GM12878 (cell line): ENCODE results near the gene TLE3. TPM values are rescaled to one million over a fixed set of nuclear protein-coding genes. Genes with fewer than 3 reads are reported as not detected.

ENCODE experiments used
- ATAC-seq: fragments of 200-7000 bp; cut with Tn5 transposase; 3 replicates; pipeline ENCODE4 v1.9.1; 2020; ENCODE audit warnings: mild to moderate bottlenecking, moderate library complexity
- BruUV-seq: library from RNA; stranded (reverse); fragments of 400-500 nt; replicated peaks from 2 replicates; lab custom pipeline; 2021; lab: Mats Ljungman, UMichigan
- CTCF ChIA-PET: fragments of 300-600 bp; sonication (Branson Sonifier 250); formaldehyde crosslinking; extraction: SDS; loops from one replicate; lab custom pipeline; 2021; ENCODE audit warnings: inconsistent platforms; lab: Yijun Ruan, JAX
- POLR2A ChIA-PET: fragments of 350-600 bp; formaldehyde crosslinking; extraction: SDS; loops from one replicate; lab custom pipeline; 2021; ENCODE audit warnings: inconsistent platforms; lab: Charles Lee
- RAD21 ChIA-PET: fragments of 300-600 bp; sonication (Branson Sonifier 250); formaldehyde crosslinking; loops from one replicate; lab custom pipeline; 2023; ENCODE audit warnings: antibody characterized with exemption; ENCODE audit not compliant: unreplicated experiment; lab: Charles Lee
- SMC1A ChIA-PET: fragments of 300-600 bp; sonication (Branson Sonifier 250); formaldehyde crosslinking; loops from one replicate; lab custom pipeline; 2023; ENCODE audit not compliant: unreplicated experiment, uncharacterized antibody; lab: Charles Lee
- DNase-seq: peaks from one replicate; pipeline ENCODE4 v3.0.0-alpha.2; 2011; ENCODE audit warnings: low read depth, low spot score
- FAIRE-seq: peaks from 3 replicates; lab custom pipeline; 2011; peaks lifted over from hg19 to GRCh38; lab: Jason Lieb, UNC
- H2AFZ ChIP-seq: 2 replicates; pipeline ENCODE4 v1.6.0; 2011; ENCODE audit warnings: low read depth, low read length, control low read depth; ENCODE audit not compliant: control insufficient read depth
- H3K27ac ChIP-seq: 2 replicates; pipeline ENCODE4 v1.5.1; 2011; ENCODE audit warnings: control low read depth; ENCODE audit not compliant: control insufficient read depth, insufficient read depth
- H3K27me3 ChIP-seq, 2 experiments: replicated peaks in 1 of 2; 2 replicates each; pipeline versions ENCODE4 v1.6.0 to v1.6.1; 2011; ENCODE audit warnings: low read length in 1 of 2; ENCODE audit not compliant: control insufficient read depth in 2 of 2, insufficient read depth in 2 of 2
- H3K36me3 ChIP-seq, 2 experiments: 2 replicates each; pipeline ENCODE4 v1.5.1; 2011; ENCODE audit warnings: low read length in 1 of 2; ENCODE audit not compliant: control insufficient read depth in 2 of 2, insufficient read depth in 2 of 2
- H3K4me1 ChIP-seq: 2 replicates; pipeline ENCODE4 v1.6.1; 2011; ENCODE audit warnings: mild to moderate bottlenecking, low read length, moderate library complexity, mixed read lengths; ENCODE audit not compliant: control insufficient read depth, insufficient read depth
- H3K4me2 ChIP-seq: 2 replicates; pipeline ENCODE4 v1.6.0; 2011; ENCODE audit warnings: control low read depth; ENCODE audit not compliant: control insufficient read depth, insufficient read depth
- H3K4me3 ChIP-seq: fragments of 200-600 bp; sonication (generic); 2 replicates; pipeline ENCODE4 v1.5.1; 2016
- H3K79me2 ChIP-seq: 2 replicates; pipeline ENCODE4 v1.6.0; 2011; ENCODE audit warnings: low read length; ENCODE audit not compliant: control insufficient read depth, insufficient read depth
- H3K9ac ChIP-seq: 2 replicates; pipeline ENCODE4 v1.8.0; 2011; ENCODE audit warnings: low read length, control low read depth, mixed read lengths; ENCODE audit not compliant: control insufficient read depth, insufficient read depth
- H3K9me3 ChIP-seq: replicated peaks from 3 replicates; pipeline ENCODE4 v1.5.1; 2011; ENCODE audit warnings: mild to moderate bottlenecking, low read length; ENCODE audit not compliant: control insufficient read depth, insufficient read depth
- H4K20me1 ChIP-seq: 2 replicates; pipeline ENCODE4 v1.6.0; 2011; ENCODE audit not compliant: control insufficient read depth, insufficient read depth
- BCL11A ChIP-seq: IDR thresholded peaks from 2 replicates; pipeline ENCODE4 v1.6.1; 2011; ENCODE audit warnings: low read depth, low read length
- DPF2 ChIP-seq: fragments of 450-650 bp; IDR thresholded peaks from 2 replicates; pipeline ENCODE4 v1.6.1; 2017; ENCODE audit warnings: mild to moderate bottlenecking
- FOXM1 ChIP-seq: IDR thresholded peaks from 2 replicates; pipeline ENCODE4 v1.6.1; 2012; ENCODE audit warnings: low read depth, mild to moderate bottlenecking, inconsistent platforms, low read length, moderate library complexity
- HDGF ChIP-seq: fragments of 450-650 bp; IDR thresholded peaks from 2 replicates; pipeline ENCODE4 v1.6.1; 2016; ENCODE audit warnings: antibody characterized with exemption
- POLR2A ChIP-seq: IDR thresholded peaks from 2 replicates; pipeline ENCODE4 v1.6.1; 2011; ENCODE audit warnings: low read depth, mild to moderate bottlenecking, low read length
- RELA ChIP-seq: fragments of 450-650 bp; IDR thresholded peaks from 2 replicates; pipeline ENCODE4 v1.8.0; 2014; ENCODE audit warnings: borderline replicate concordance; ENCODE audit not compliant: partially characterized antibody
- SREBF2 ChIP-seq: IDR thresholded peaks from 2 replicates; pipeline ENCODE4 v1.6.1; 2012; ENCODE audit warnings: mild to moderate bottlenecking, low read length
- STAT1 ChIP-seq: fragments of 450-650 bp; conservative IDR thresholded peaks from 2 replicates; pipeline ENCODE4 v1.6.1; 2014; ENCODE audit warnings: antibody characterized with exemption, mild to moderate bottlenecking
- TCF3 ChIP-seq: IDR thresholded peaks from 2 replicates; pipeline ENCODE4 v1.6.1; 2012; ENCODE audit warnings: low read depth, mild to moderate bottlenecking, low read length, borderline replicate concordance; ENCODE audit not compliant: insufficient read depth
- ZNF622 ChIP-seq: fragments of 450-650 bp; IDR thresholded peaks from 2 replicates; pipeline ENCODE4 v1.6.1; 2017; ENCODE audit warnings: mild to moderate bottlenecking, inconsistent platforms
- WGBS: methylation state at CpG from one replicate; pipeline ENCODE4 v1.1.6; 2016; ENCODE audit warnings: low lambda C conversion rate; ENCODE audit not compliant: insufficient replicate concordance, insufficient coverage; ENCODE audit errors: missing lambda C conversion rate; 5-methylcytosine and 5-hydroxymethylcytosine counted together
- in situ Hi-C: fragments of 300-500 bp; cut with MboI; formaldehyde crosslinking; loops from 9 replicates; pipeline ENCODE4 v1.14.3; 2018; ENCODE audit warnings: mixed read lengths
- intact Hi-C: fragments of 100-400 bp; cut with micrococcal nuclease; formaldehyde crosslinking; loops from one replicate; pipeline ENCODE4 v1.14.2; 2022; ENCODE audit not compliant: unreplicated experiment
- polyA plus RNA-seq, 11 experiments: library from polyadenylated mRNA; depleted of rRNA in 4 of 11; unstranded in 6 of 11; stranded (reverse) in 5 of 11; fragments of >200 nt; fragmentation: Nextera tagmentation in 4 of 11; fragmentation: Illumina TruSeq in 1 of 11; extraction: Ambion mirVana in 4 of 11; extraction: Trizol in 1 of 11; gene quantifications; 1 replicate in 1 of 11; 2 replicates in 10 of 11; pipeline versions ENCODE4 v1.2.1 to v1.2.3, GENCODE V29; 2011 to 2016; ENCODE audit warnings: inconsistent platforms in 2 of 11, missing spikeins in 2 of 11, low read depth in 1 of 11
- total RNA-seq, 4 experiments: library from RNA; depleted of rRNA in 3 of 4; stranded (reverse); fragments of >200 nt in 3 of 4; fragmentation: Illumina TruSeq in 1 of 4; extraction: Trizol in 1 of 4; gene quantifications; 2 replicates each; pipeline versions ENCODE4 v1.2.1 to v1.2.3, GENCODE V29; 2013 to 2021
- TF ChIP-seq, protein P1 (sequence below): fragments of 450-650 bp; IDR thresholded peaks from 2 replicates; pipeline ENCODE4 v1.6.1; 2018; ENCODE audit warnings: mild to moderate bottlenecking, low read depth, moderate library complexity; ENCODE audit not compliant: partially characterized antibody
- TF ChIP-seq, protein P2 (sequence below): fragments of 450-650 bp; IDR thresholded peaks from 2 replicates; pipeline ENCODE4 v1.6.1; 2014; ENCODE audit warnings: mild to moderate bottlenecking
- TF ChIP-seq, protein P3 (sequence below): fragments of 450-650 bp; IDR thresholded peaks from 2 replicates; pipeline ENCODE4 v1.6.1; 2017; ENCODE audit warnings: antibody characterized with exemption, mild to moderate bottlenecking, moderate library complexity
- TF ChIP-seq, protein P4 (sequence below): IDR thresholded peaks from 2 replicates; pipeline ENCODE4 v1.6.1; 2011; ENCODE audit warnings: low read depth, low read length, improper control_type of control experiment, borderline replicate concordance

TLE3 gene
- total and polyA plus RNA-seq, 10 of the 15 experiments (the other 5 are each of a cell fraction or from before 2014, with no cell fraction given): 1.2 to 65.5 (median 9.7) TPM

DNA sequence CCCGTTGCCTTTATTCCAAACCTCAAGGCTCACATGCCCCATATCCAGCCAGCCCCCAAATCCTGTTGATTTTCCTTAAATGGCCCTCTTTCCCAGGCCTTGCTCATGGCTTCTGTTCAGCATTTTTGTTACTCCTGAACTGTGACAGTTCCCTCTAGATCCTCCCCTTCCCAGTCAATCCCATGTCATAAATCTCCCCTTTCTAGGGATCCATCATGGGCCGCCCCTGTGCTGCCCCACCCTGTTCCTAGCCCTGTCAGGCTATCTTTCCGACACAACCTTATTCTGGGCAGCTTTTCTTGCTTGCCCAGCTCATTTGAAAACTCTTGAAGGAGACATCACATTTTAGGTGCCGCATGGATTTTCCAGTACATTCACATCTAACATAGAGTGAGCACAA lies 84.8 kb downstream of the TLE3 start (continued):
- TF ChIP-seq, protein P1, sequence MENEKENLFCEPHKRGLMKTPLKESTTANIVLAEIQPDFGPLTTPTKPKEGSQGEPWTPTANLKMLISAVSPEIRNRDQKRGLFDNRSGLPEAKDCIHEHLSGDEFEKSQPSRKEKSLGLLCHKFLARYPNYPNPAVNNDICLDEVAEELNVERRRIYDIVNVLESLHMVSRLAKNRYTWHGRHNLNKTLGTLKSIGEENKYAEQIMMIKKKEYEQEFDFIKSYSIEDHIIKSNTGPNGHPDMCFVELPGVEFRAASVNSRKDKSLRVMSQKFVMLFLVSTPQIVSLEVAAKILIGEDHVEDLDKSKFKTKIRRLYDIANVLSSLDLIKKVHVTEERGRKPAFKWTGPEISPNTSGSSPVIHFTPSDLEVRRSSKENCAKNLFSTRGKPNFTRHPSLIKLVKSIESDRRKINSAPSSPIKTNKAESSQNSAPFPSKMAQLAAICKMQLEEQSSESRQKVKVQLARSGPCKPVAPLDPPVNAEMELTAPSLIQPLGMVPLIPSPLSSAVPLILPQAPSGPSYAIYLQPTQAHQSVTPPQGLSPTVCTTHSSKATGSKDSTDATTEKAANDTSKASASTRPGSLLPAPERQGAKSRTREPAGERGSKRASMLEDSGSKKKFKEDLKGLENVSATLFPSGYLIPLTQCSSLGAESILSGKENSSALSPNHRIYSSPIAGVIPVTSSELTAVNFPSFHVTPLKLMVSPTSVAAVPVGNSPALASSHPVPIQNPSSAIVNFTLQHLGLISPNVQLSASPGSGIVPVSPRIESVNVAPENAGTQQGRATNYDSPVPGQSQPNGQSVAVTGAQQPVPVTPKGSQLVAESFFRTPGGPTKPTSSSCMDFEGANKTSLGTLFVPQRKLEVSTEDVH: no peak
- TF ChIP-seq, protein P2, sequence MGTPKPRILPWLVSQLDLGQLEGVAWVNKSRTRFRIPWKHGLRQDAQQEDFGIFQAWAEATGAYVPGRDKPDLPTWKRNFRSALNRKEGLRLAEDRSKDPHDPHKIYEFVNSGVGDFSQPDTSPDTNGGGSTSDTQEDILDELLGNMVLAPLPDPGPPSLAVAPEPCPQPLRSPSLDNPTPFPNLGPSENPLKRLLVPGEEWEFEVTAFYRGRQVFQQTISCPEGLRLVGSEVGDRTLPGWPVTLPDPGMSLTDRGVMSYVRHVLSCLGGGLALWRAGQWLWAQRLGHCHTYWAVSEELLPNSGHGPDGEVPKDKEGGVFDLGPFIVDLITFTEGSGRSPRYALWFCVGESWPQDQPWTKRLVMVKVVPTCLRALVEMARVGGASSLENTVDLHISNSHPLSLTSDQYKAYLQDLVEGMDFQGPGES: no peak

DNA sequence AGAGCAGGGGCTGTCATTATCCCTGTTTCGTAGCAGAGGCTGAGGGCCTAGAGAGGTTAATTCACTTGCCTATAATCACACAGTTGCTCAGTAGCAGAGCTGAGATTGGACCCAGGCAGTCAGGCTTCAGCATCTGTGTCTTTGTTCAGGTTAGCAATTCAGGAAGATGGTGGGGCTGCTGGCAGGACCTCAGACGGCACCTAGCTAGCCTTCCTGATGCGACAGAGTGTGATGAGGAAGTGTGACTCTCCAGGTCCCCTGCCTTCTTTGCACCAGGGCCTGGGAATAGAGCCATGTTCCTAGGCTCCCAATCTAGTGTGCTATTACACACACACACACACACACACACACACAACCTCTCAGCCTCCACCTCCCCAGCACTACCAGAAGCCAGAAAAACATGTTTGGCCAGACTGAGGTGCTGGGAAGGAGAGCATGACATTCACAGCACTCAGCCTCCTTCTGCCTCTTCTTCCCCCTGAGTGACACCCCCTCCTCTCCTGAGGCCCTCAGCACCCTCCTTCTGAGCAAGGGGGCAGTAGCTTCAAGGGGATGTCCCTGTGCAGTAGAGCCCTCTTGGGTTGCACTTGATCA lies 88.9 kb downstream of the TLE3 start:
- ChIA-PET RAD21 (interaction anchor here (0.7 to 3.7 kb wide), 3 partner anchors 27 to 29 kb away, joined by 3 to 11 read pairs (median 5); no protein-coding TSS in a partner anchor), CTCF (interaction anchor here (0.5 to 1.2 kb wide), 5 partner anchors 13 to 479 kb away, joined by 3 to 5 read pairs (median 3); no protein-coding TSS in a partner anchor), POLR2A (interaction anchor here (1.0 kb wide), 1 partner anchor 12 kb away, joined by 3 read pairs; no protein-coding TSS in a partner anchor), SMC1A (interaction anchor here (1.7 to 1.8 kb wide), 2 partner anchors 27 to 32 kb away, joined by 5 to 6 read pairs; no protein-coding TSS in a partner anchor)
- Histone ChIP-seq H3K4me3 (no peak overlapping the region), H3K9ac (no peak overlapping the region), H3K36me3 (no peaks in the 10 kb centered on the region), H3K79me2 (no peaks in the 10 kb centered on the region), H2AFZ (no peak overlapping the region), H3K27ac (no peak overlapping the region), H3K9me3 (no peaks in the 10 kb centered on the region), H3K4me1 (peaks cover under 1% of the 10 kb centered on the region), H3K27me3 (no peaks in the 10 kb centered on the region), H4K20me1 (no peaks in the 10 kb centered on the region), H3K4me2 (no peak overlapping the region)
- in situ Hi-C loops: no loop called here
- no TSS peak for BruUV-seq
- DNase-seq (no peak), FAIRE-seq (no peak), ATAC-seq (no peak)
- intact Hi-C loops: no loop called here
- TF ChIP-seq, protein P3, sequence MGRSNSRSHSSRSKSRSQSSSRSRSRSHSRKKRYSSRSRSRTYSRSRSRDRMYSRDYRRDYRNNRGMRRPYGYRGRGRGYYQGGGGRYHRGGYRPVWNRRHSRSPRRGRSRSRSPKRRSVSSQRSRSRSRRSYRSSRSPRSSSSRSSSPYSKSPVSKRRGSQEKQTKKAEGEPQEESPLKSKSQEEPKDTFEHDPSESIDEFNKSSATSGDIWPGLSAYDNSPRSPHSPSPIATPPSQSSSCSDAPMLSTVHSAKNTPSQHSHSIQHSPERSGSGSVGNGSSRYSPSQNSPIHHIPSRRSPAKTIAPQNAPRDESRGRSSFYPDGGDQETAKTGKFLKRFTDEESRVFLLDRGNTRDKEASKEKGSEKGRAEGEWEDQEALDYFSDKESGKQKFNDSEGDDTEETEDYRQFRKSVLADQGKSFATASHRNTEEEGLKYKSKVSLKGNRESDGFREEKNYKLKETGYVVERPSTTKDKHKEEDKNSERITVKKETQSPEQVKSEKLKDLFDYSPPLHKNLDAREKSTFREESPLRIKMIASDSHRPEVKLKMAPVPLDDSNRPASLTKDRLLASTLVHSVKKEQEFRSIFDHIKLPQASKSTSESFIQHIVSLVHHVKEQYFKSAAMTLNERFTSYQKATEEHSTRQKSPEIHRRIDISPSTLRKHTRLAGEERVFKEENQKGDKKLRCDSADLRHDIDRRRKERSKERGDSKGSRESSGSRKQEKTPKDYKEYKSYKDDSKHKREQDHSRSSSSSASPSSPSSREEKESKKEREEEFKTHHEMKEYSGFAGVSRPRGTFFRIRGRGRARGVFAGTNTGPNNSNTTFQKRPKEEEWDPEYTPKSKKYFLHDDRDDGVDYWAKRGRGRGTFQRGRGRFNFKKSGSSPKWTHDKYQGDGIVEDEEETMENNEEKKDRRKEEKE: no peak
- no peak for TF ChIP-seq DPF2
- no peak for TF ChIP-seq HDGF
- no peak for TF ChIP-seq BCL11A
- TF ChIP-seq ZNF622: no peak
- no peak for TF ChIP-seq STAT1
- TF ChIP-seq SREBF2: no peak
- TF ChIP-seq FOXM1: no peak
- TF ChIP-seq RELA: no peak
- no peak for TF ChIP-seq POLR2A
- TF ChIP-seq TCF3: no peak
- TF ChIP-seq, protein P4, sequence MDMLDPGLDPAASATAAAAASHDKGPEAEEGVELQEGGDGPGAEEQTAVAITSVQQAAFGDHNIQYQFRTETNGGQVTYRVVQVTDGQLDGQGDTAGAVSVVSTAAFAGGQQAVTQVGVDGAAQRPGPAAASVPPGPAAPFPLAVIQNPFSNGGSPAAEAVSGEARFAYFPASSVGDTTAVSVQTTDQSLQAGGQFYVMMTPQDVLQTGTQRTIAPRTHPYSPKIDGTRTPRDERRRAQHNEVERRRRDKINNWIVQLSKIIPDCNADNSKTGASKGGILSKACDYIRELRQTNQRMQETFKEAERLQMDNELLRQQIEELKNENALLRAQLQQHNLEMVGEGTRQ: no peak
- WGBS: 51% methylated on average over 3 of the region's 3 CpGs
